HG02852 (cell line): ENCODE data around the gene TRAK1.
A peak's percentile ranks its signal among the peaks of the same experiment; 100 is the strongest.

Experiments
- ATAC-seq: cut with Tn5 transposase; IDR thresholded peaks from one replicate; pipeline ENCODE4 v1.9.1; 2021; ENCODE audit warnings: mild to moderate bottlenecking, moderate library complexity; ENCODE audit not compliant: unreplicated experiment

TRAK1 gene

DNA sequence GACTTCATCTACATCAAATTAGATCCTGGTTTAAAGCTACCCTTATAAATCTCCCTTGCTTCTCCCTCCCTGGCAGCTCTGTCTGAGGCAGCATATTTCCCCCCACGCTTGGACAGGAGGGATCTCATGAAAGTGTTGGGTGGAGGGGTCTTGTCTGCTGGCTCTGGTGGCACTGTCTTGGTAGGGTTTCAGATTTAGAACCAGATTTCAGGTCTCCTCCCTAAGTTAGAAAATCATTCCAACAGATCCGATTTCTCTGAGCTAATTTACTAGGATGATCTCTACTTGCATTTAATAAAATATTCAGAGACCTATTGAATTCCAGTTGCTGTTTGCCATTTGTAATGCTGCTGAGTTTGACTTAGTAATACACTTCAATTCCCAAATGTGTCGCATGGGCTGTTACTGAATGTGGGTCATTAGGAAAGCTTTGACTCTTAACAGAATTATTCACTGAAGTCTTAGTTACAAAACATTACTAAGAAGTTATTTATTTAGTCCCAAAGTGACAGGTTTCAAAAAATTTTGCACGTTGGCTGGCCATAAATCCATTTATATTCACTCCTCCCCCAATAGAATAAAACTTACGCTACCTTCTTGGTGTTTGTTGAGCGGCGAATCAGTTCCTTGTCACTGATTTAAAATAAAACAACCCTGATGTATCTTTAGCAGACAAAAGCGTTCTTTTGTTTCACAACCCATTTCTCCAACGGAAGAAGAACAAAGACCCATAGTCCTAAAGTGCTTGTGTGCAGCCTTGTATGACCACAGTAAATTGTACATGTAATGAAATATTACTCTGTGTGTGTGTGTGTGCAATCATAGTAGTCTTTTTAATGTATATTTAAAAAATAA, 84.5 kb downstream of the TRAK1 start:
- ATAC-seq: no peak

- no peak for ATAC-seq
Measured at GRCh38 chr3:42176242-42177034, 85.3 kb downstream of the TRAK1 start.

DNA sequence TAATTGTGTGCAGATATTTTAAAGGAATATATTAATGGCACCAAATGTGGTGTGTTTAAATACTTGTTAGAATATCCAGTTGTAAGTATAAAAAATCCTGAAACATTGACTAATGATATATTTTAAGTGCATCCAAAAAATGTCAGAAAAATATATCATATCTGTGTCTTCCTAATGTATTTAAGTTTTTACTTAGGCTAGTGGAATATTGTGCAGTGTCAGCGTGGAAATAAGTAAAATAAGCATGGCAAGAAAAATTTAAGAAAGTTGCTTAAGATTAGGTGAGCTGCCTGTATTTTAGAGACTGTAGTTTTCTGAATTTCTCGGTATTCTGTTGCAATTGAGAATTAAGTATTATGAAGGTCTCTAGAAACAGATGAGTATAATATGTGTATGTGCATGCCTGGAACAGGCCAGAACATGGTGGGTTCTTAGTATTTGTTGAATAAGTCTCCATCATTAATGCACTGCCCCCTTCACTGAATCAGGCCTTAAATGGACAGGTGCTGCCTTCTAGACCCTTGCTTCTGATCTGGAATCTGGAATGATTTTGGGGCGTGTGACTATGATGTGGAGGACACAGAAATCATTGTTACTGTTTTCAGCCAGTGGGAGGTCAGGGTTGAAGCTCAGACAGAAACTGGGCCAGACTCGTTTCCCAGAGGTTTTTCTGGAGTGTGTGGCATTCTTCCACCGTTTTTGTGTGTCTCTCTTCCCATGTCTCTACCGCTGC, 86.1 kb downstream of the TRAK1 start:
- ATAC-seq: no peak

DNA sequence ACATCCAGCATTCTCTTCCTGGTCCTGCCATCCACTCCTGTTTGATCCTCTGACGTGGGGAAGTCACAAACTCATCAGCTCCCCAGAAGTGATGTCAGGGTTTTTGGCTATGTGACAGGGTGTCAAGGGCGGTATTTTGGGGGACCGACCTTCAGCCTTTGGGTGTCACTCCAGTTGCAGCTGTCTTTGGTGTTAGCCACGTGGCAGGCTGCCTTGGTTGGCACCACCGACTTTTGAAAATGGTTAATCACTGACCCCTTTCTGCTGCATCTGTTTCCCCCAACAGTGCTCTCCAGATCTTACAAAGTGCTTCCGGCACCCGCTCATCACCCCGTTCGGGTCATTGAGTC, 86.6 kb downstream of the TRAK1 start:
- no peak for ATAC-seq

DNA sequence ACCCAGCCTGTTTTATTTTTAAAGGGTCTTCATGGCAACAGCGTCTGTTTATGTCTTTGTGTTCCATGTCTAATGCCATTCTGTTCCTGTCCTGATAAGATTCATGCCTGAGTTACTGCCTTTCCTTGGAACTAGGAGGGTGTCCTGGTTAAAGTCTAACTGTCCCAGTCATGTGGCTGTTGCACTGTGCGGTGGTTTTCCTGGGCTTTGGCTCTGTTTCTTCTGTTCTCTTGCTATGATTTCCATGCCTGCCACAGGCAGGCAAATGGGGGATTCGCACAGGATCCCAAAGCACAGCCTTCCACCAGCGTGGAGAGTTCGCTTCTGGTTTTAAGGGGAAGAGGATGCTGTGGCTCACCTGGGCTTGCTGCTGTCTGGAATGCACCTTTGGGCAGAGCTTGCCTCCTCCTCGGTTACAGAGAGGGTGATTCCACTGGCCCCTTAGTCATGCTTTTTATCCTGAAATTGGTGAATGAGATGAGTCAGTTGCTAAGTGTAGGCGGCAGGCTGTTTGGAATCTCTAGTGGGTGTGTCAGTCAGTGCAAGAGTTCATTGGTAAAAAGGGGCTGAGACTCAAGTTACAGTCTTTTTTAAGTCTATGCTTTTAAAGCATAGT, 88.1 kb downstream of the TRAK1 start:
- ATAC-seq: no peak

GRCh38 chr3:42180901-42181300, 89.7 kb downstream of the TRAK1 start:
- ATAC-seq: no peak

DNA sequence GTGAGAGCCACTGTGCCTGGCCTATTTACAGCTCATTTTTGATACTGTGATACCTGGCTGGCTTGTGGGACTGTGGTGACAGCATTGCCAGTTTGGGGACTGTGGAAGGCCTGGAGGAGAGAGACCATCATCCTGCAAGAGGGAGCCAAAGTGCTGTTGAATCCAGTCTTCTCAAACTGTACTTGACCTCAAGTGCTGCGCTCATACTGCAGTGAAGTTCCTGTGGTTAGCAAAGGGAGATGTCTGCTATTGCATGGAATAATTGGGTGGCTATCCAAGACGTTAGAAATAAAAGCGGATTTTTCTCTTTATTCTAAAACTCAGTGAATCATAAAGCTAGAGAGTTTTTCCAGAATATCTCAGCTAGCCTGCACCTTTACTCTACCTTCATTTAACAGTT, 91.4 kb downstream of the TRAK1 start:
- ATAC-seq: no peak

- ATAC-seq: no peak
Measured at GRCh38 chr3:42183991-42184632, 93.0 kb downstream of the TRAK1 start.

DNA sequence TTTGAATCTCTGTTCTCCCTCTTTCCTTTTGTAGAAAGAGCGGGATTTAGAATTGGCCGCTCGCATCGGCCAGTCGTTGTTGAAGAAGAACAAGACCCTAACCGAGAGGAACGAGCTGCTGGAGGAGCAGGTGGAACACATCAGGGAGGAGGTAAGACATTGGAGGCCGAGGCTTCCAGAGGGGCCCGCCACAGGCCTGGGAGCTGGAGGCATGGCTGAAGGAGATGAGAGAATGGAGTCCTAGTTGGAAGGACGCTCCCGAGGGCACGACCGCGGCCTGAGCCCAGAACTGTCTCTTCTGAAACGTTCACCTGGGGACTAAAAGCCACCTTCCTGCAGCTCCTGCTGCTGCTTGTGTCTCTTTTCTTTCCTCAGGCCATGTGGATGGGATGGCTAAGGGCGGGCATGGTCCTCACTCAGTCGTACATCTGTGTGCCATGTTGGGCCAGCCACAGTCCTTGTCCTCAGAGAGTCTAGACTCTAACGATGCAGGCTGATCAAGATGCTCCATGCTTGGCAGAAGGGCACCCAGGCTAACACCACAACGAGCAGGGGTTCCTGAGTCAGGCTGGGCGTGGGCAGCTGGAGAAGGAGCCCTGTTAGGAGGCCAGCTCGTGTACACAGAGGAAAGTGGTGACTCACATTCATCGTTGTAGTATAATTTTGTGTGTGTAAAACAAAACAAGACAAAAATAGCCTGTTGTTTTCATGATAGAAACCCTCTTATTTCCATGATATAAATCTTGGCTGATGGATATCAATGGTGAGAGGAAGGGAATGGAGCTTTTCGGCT, 93.7 kb downstream of the TRAK1 start:
- ATAC-seq: no peak

GRCh38 chr3:42187936-42188335, 96.8 kb downstream of the TRAK1 start:
- ATAC-seq: no peak

DNA sequence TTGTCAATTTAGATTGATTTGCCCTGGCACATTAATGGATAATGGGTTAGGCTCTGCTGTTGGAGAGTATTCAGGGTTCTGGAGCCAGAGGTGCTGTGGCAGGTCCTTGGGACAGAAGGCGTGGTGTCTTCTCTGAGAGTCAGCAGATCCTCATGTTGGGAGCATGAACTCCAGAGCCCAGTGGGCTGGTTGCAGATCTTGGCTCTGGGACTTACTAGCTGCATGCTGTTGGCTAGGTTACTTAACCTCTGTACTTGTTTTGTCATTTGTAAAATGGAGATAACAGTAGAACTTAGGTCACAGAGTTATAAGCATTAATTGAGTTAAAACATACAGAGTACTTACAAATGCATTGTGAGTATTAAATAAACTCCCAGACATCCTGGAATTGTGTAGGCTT, 97.2 kb downstream of the TRAK1 start:
- no peak for ATAC-seq

DNA sequence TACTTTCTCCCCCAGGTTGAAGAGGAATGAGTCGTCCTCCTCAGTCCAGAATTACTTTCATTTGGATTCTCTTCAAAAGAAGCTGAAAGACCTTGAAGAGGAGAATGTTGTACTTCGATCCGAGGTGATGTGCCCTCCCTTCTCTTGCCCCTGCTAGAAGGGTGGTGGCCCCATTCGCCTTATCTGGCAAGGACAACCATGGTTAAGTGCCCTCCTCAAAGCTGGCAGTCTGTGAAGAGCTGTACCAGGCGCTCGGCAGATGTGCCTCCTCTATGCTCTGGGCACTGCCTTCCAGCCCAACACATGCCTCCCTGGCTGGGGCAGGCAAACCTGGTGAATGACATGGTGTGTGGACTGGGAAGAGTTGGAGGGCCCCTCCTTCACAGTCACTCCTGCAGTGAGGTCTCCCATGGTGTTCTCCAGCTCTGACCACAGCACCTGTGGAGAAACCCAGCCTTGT, 97.9 kb downstream of the TRAK1 start:
- no peak for ATAC-seq

GRCh38 chr3:42189736-42190135, 98.6 kb downstream of the TRAK1 start:
- ATAC-seq: no peak

GRCh38 chr3:42190701-42191442, 99.7 kb downstream of the TRAK1 start:
- no peak for ATAC-seq

GRCh38 chr3:42191443-42191747, 100.2 kb downstream of the TRAK1 start:
- ATAC-seq: no peak

GRCh38 chr3:42192334-42193200, 101.4 kb downstream of the TRAK1 start:
- ATAC-seq: peak; percentile 36

DNA sequence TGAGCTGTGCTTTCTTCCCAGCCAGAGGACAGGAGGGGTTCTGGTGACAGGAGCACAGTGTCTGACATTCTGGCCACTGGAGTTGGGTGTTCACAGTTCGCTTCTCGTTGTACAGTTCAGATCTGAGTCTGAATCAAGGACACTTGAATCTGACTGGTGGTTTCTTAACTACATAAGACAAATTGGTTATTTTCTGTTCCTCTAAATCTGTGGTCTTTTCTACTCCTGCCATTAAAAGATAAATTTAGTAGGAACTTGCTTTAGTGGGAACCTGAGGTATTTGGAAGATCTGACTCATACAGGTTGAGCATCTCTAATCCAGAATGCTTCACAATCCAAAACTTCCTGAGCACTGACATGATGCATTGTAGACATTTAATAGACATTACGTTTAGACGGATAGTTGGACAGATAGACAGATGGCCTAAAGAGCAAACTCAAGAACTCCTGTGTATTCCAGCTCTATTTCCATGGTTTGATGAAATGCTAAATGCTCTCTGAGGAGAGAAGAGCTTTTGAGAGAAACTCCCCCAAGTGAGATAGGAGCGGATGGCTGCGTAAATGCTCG, 103.9 kb downstream of the TRAK1 start:
- ATAC-seq: no peak

DNA sequence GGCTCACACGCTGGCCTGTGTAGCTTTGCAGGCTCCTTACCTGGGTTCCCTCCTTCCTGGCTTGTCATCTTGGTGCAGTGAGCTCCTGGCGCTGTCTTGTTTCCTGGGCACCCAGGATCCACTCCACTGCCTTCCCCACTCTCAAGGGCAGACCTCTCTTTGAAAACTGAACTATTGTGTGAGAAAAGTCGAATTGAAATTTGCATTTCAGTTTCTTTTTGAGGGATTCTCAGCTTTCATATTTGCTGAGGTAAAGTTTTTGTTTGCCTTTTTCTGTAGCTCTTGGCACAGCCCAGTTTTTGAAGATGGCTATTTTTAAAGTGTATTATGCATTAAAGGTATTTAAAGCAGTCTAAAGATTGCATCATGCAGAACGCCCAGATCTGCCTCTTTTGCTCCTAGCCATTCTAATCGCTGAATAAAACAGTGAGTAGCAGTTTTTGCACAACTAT, 104.7 kb downstream of the TRAK1 start:
- ATAC-seq: peak; percentile 70
